Epithelial cell of proximal tubule (primary cell): Measurements from ENCODE around the gene MCF2L. TPM values are rescaled to one million over a fixed set of nuclear protein-coding genes. Genes with fewer than 3 reads are reported as not detected.

Experiments used
- DNase-seq: peaks from one replicate; pipeline ENCODE4 v3.0.0-alpha.2; 2011; ENCODE audit warnings: low read depth
- H3K4me3 ChIP-seq: 2 replicates; pipeline ENCODE4 v1.5.1; 2011; ENCODE audit warnings: low read depth, mild to moderate bottlenecking, low read length
- CTCF ChIP-seq: conservative IDR thresholded peaks from 2 replicates; pipeline ENCODE4 v1.5.1; 2012; ENCODE audit warnings: low read depth, mild to moderate bottlenecking, low read length
- total RNA-seq: library from RNA; depleted of rRNA; stranded (reverse); fragments of >200 nt; gene quantifications from 2 replicates; pipeline ENCODE4 v1.2.3, GENCODE V29; 2015

MCF2L gene
- total RNA-seq, 1 donor from 2014 or later = 10.8 TPM

GRCh38 chr13:113141601-113141970, 172.6 kb downstream of the MCF2L start:
- no peak for DNase-seq
- no peak overlapping the region for H3K4me3 ChIP-seq
- no peak for TF ChIP-seq CTCF

- DNase-seq = no peak
- no peak overlapping the region for H3K4me3 ChIP-seq
- no peak for TF ChIP-seq CTCF
Measured at GRCh38 chr13:113142876-113143275, 173.9 kb downstream of the MCF2L start.

GRCh38 chr13:113143466-113144254, 174.6 kb downstream of the MCF2L start:
- H3K4me3 ChIP-seq = no peak overlapping the region
- no peak for TF ChIP-seq CTCF

GRCh38 chr13:113144255-113144629, 175.2 kb downstream of the MCF2L start:
- no peak for TF ChIP-seq CTCF
- no peak for DNase-seq

More at GRCh38 chr13:113143466-113144254, 174.6 kb downstream of the MCF2L start:
- DNase-seq = no peak

GRCh38 chr13:113145496-113145895, 176.5 kb downstream of the MCF2L start:
- TF ChIP-seq CTCF = no peak
- H3K4me3 ChIP-seq = no peak overlapping the region
- DNase-seq = no peak

More at GRCh38 chr13:113144255-113144629, 175.2 kb downstream of the MCF2L start:
- H3K4me3 ChIP-seq = no peak overlapping the region

- no peak for TF ChIP-seq CTCF
- DNase-seq = no peak
Measured at GRCh38 chr13:113145911-113146598, 177.0 kb downstream of the MCF2L start.

More at GRCh38 chr13:113145911-113146598, 177.0 kb downstream of the MCF2L start:
- H3K4me3 ChIP-seq = no peak overlapping the region
